Right lobe of liver (tissue), 6 donors: ENCODE data around the gene AARS2. TPM values are rescaled to one million over a fixed set of nuclear protein-coding genes. Genes with fewer than 3 reads are reported as not detected.

Source experiments
- ATAC-seq, 4 donors: fragments of 200-7000 bp; cut with Tn5 transposase; one replicate each; pipeline ENCODE4 v1.9.1; 2020; ENCODE audit warnings: mild to moderate bottlenecking in 4 of 4, moderate library complexity in 4 of 4
- DNase-seq, 3 donors: peaks; one replicate each; pipeline ENCODE4 v3.0.0-alpha.2; 2020
- H3K27ac ChIP-seq, 3 donors: fragments of 200-600 bp; one replicate each; pipeline ENCODE4 v1.8.0; 2022
- H3K27me3 ChIP-seq, 2 donors: fragments of 200-600 bp; one replicate each; pipeline ENCODE4 v1.8.0; 2022
- H3K36me3 ChIP-seq, 4 donors: fragments of 200-600 bp; sonication (generic) in 1 of 4; one replicate each; pipeline versions ENCODE4 v1.5.1 to v1.8.0; 2017 to 2022; ENCODE audit warnings: control low read depth in 1 of 4
- H3K4me1 ChIP-seq, 4 donors: fragments of 200-600 bp; sonication (generic) in 1 of 4; one replicate each; pipeline versions ENCODE4 v1.5.1 to v1.8.0; 2017 to 2022; ENCODE audit warnings: control low read depth in 1 of 4
- H3K4me3 ChIP-seq, 3 donors: fragments of 200-600 bp; one replicate each; pipeline ENCODE4 v1.8.0; 2022
- H3K9me3 ChIP-seq, 4 donors: fragments of 200-600 bp; sonication (generic) in 1 of 4; one replicate each; pipeline versions ENCODE4 v1.5.1 to v1.8.0; 2017 to 2022; ENCODE audit warnings: control low read depth in 1 of 4
- CTCF ChIP-seq, 4 donors: fragments of 200-600 bp in 3 of 4; fragments of 450-650 bp in 1 of 4; IDR thresholded peaks; one replicate each; pipeline versions ENCODE4 v1.5.1 to v1.8.0; 2016 to 2022; ENCODE audit warnings: antibody characterized with exemption in 4 of 4, mild to moderate bottlenecking in 2 of 4
- POLR2A ChIP-seq: fragments of 450-650 bp; IDR thresholded peaks from one replicate; pipeline ENCODE4 v1.6.1; 2017; ENCODE audit warnings: antibody characterized with exemption, mild to moderate bottlenecking
- WGBS: methylation state at CpG from one replicate; pipeline ENCODE4 v1.1.6; 2018; ENCODE audit warnings: low coverage, low lambda C conversion rate; ENCODE audit not compliant: insufficient coverage; ENCODE audit errors: missing lambda C conversion rate; 5-methylcytosine and 5-hydroxymethylcytosine counted together
- intact Hi-C, 2 donors: fragments of 100-400 bp; cut with DNase I; formaldehyde crosslinking; loops; one replicate each; pipeline versions ENCODE4 v1.11.2 to v1.14.1; 2022
- total RNA-seq, 6 experiments: library from RNA; depleted of rRNA in 2 of 6; stranded (reverse); fragments of >200 nt in 2 of 6; fragmentation: NEBNext Ultra II Directional in 3 of 6; extraction: Animal tissue kit (Norgen Biotek cat#: 25700) in 3 of 6; gene quantifications; one replicate each; pipeline versions ENCODE4 v1.1.0 to v1.2.4, GENCODE V29; 2016 to 2023
- donor health status: DM: no; HTN: yes; CAD: no.
- donor health status: DM: no; HTN: no; CAD: no.
- donor health status: DM: no; HTN: no; CAD: no.
- donor health status: DM: no; HTN: yes; CAD: no.
- donor health status: DM: no; HTN: yes; CAD: no.

AARS2 gene
- total RNA-seq, 6 experiments from 2014 or later: 5.5 to 9.8 (median 7.0) TPM

GRCh38 chr6:44258921-44259320, 54.2 kb downstream of the AARS2 start:
- intact Hi-C loops: no loop called here
- TF ChIP-seq CTCF (IDR thresholded peaks at IDR 0.05) (no peak), POLR2A (no peak)
- peaks cover 3 to 24% (median 6%) of the 10 kb centered on the region in 4 donors for H3K36me3 ChIP-seq

GRCh38 chr6:44258325-44258863, 54.8 kb downstream of the AARS2 start:
- DNase-seq (peak in 2 of 3 donors; percentile 19 to 49), ATAC-seq (no peak)
- intact Hi-C loops: no loop called here
- no peaks in the 10 kb centered on the region for H3K27me3 ChIP-seq
- no peaks in the 10 kb centered on the region for H3K9me3 ChIP-seq
- peaks cover 7 to 30% (median 10%) of the 10 kb centered on the region in 4 donors for H3K36me3 ChIP-seq
- WGBS: 88% methylated on average over 5 of the region's 9 CpGs
- H3K4me3 ChIP-seq: no peak overlapping the region
- H3K4me1 ChIP-seq: peaks cover 0 to 10% (median under 1%) of the 10 kb centered on the region in 4 donors
- TF ChIP-seq CTCF (IDR thresholded peaks at IDR 0.05): no peak
- no peak for TF ChIP-seq POLR2A
- H3K27ac ChIP-seq: no peak overlapping the region

More at GRCh38 chr6:44258921-44259320, 54.2 kb downstream of the AARS2 start:
- Histone ChIP-seq H3K4me1 (peaks cover 0 to 16% (median 3%) of the 10 kb centered on the region in 4 donors), H3K4me3 (no peak overlapping the region), H3K27ac (no peak overlapping the region), H3K27me3 (no peaks in the 10 kb centered on the region), H3K9me3 (no peaks in the 10 kb centered on the region)
- no peak for ATAC-seq
- peak in 1 of 3 donors; percentile 45 for DNase-seq
- WGBS: 100% methylated on average over 2 of the region's 3 CpGs

GRCh38 chr6:44257753-44258324, 55.3 kb downstream of the AARS2 start:
- Histone ChIP-seq H3K9me3 (no peaks in the 10 kb centered on the region), H3K36me3 (peaks cover 7 to 35% (median 14%) of the 10 kb centered on the region in 4 donors), H3K4me1 (peaks cover 0 to 8% (median 0%) of the 10 kb centered on the region in 4 donors), H3K4me3 (peak overlapping the region; percentile 91 to 94 (median 94)), H3K27ac (peak overlapping the region; percentile 84 to 89 (median 88)), H3K27me3 (no peaks in the 10 kb centered on the region)
- DNase-seq (no peak), ATAC-seq (no peak)
- WGBS: 23% methylated on average over 10 of the region's 15 CpGs
- TF ChIP-seq POLR2A: no peak
- TF ChIP-seq CTCF (IDR thresholded peaks at IDR 0.05): peak in 1 of 4 donors; percentile 4
- intact Hi-C loops: no loop called here

- TF ChIP-seq CTCF (IDR thresholded peaks at IDR 0.05): peak; percentile 57 to 94 (median 74)
- TF ChIP-seq POLR2A: peak; percentile 66
- H3K27me3 ChIP-seq: no peaks in the 10 kb centered on the region
- peak within 1 kb of the TSS; percentile 91 to 94 (median 94) for H3K4me3 ChIP-seq
- intact Hi-C loops: no loop called here
- peak within 1 kb of the TSS; percentile 84 to 89 (median 88) for H3K27ac ChIP-seq
- peaks cover 0 to 9% (median 0%) of the 10 kb centered on the region in 4 donors for H3K4me1 ChIP-seq
- H3K9me3 ChIP-seq: no peaks in the 10 kb centered on the region
- 0% methylated on average over 1 of the region's 80 CpGs for WGBS
- DNase-seq (peak; percentile 75 to 82 (median 77)), ATAC-seq (peak; percentile 66 to 82 (median 74))
- peaks cover 7 to 42% (median 19%) of the 10 kb centered on the region in 4 donors for H3K36me3 ChIP-seq
Observed at GRCh38 chr6:44257025-44257752, 56.0 kb downstream of the AARS2 start, which contains the start of gene SLC35B2. TSS of gene SLC35B2 (minus strand) at chr6:44257528. CDS start at chr6:44257410, 118 bp downstream.
